Astrocyte of the spinal cord (primary cell): ENCODE data around the gene POLRMT.
A peak's percentile ranks its signal among the peaks of the same experiment; 100 is the strongest.

Source experiments
- DNase-seq: peaks from one replicate; pipeline ENCODE4 v3.0.0; 2011; ENCODE audit warnings: low read depth, low spot score
- H3K4me3 ChIP-seq: 2 replicates; pipeline ENCODE4 v1.5.1; 2011; ENCODE audit warnings: low read depth, mild to moderate bottlenecking, low read length, moderate library complexity
- in situ Hi-C: cut with HindIII; loops from 2 replicates; pipeline ENCODE4 v1.10.0; 2017; ENCODE audit warnings: low sequenced_read_pairs
- TF ChIP-seq, protein P1 (sequence below): IDR thresholded peaks from 2 replicates; pipeline ENCODE4 v1.5.1; 2012; ENCODE audit warnings: low read depth, mild to moderate bottlenecking, low read length, inconsistent platforms

Gene POLRMT

GRCh38 chr19:579111-579841 is 54.1 kb downstream of the POLRMT start:
- no peak overlapping the region for H3K4me3 ChIP-seq
- TF ChIP-seq, protein P1, sequence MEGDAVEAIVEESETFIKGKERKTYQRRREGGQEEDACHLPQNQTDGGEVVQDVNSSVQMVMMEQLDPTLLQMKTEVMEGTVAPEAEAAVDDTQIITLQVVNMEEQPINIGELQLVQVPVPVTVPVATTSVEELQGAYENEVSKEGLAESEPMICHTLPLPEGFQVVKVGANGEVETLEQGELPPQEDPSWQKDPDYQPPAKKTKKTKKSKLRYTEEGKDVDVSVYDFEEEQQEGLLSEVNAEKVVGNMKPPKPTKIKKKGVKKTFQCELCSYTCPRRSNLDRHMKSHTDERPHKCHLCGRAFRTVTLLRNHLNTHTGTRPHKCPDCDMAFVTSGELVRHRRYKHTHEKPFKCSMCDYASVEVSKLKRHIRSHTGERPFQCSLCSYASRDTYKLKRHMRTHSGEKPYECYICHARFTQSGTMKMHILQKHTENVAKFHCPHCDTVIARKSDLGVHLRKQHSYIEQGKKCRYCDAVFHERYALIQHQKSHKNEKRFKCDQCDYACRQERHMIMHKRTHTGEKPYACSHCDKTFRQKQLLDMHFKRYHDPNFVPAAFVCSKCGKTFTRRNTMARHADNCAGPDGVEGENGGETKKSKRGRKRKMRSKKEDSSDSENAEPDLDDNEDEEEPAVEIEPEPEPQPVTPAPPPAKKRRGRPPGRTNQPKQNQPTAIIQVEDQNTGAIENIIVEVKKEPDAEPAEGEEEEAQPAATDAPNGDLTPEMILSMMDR = no peak
- in situ Hi-C loops = no loop called here
- no peak for DNase-seq

DNA sequence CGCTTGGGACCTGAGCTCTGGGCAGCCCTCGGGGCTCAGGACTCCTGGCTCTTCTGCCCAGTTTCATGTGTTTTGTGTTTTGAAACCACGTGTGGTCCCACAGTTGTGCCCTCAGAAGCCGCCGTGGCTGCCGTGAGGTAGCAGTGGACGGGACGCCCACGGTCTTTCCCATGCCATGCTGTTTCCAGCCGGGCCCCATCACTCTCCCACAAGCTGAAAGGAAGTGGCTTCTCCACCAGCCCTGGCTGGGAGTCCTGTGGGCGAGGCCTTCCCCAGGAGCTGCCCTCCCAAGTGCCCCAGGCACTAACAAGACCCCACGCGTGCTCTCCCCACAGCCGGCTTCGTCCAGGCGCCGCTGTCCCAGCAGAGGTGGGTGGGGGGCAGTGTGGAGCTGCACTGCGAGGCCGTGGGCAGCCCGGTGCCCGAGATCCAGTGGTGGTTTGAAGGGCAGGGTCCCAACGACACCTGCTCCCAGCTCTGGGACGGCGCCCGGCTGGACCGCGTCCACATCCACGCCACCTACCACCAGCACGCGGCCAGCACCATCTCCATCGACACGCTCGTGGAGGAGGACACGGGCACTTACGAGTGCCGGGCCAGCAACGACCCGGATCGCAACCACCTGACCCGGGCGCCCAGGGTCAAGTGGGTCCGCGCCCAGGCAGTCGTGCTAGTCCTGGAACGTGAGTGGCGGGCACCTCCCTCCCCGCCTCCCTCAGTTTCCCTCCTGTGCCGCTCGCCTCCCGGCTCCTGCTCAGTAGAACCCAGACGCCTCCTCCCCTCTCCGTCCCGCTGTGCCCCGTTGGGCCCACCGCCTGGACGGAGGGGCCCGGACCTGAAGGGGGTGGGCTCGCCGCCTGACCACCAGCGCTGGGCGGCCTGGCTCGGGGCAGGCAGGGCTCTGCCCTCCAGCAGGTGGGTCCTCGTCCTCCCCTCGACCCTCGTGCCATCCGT is 55.6 kb downstream of the POLRMT start:
- in situ Hi-C loops = no loop called here
- no peak overlapping the region for H3K4me3 ChIP-seq
- no peak for DNase-seq
- TF ChIP-seq, protein P1 = no peak

- in situ Hi-C loops = no loop called here
- no peak for DNase-seq
- TF ChIP-seq, protein P1 = no peak
- no peak overlapping the region for H3K4me3 ChIP-seq
Measured at GRCh38 chr19:576768-577438, 56.4 kb downstream of the POLRMT start.

GRCh38 chr19:575527-576506 is 57.5 kb downstream of the POLRMT start:
- peak overlapping the region; percentile 32 for H3K4me3 ChIP-seq
- in situ Hi-C loops = no loop called here
- DNase-seq = peak; percentile 43
- TF ChIP-seq, protein P1 = no peak

DNA sequence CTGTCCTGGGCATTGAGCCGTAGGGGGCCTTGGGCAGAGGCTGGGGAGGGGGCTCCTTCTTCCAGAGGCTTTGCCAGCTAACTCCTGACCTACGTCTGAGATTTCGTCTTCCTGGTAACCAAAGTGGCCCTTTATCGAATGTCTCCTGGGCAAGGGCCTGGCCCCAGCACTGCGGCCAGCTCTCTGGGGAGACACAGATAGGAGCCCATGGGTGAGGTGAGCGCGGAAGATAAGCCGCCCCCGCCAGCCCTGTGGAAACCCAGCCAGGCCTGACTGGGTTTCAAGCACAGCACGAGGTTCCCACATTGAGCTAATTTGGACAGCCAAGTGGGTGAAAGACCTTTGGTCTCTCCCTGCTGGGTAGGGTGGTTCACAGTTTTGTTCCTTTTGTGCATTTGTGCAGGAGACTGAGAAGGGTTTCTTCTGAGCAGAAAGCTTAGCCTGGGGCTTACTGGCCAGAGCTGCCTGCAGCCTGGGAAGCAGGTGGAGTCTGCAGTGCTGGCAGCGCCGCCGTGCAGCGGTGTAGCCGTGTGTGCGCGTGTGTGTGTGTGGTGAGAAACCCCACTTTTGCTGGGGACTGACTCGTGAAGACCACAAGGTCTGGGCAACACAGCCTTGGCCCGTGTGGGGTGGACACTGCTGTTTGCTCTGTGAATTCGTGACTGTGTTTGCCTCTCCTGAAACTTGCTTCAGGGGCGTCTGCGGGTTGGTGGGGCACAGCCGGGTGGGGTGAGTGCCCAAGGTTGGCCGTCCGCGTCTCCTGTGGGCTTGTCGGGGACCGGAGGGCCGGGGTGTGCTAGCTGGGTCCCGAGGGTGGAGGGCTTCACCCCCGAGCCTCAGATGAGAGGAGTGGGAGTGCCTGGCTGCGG is 58.4 kb downstream of the POLRMT start:
- TF ChIP-seq, protein P1 = no peak
- peak overlapping the region; percentile 32 for H3K4me3 ChIP-seq
- DNase-seq = peak; percentile 44
- in situ Hi-C loops = no loop called here
